Skin of body (tissue), 2 donors: ENCODE measurements around the gene CHSY1. TPM values are rescaled to one million over a fixed set of nuclear protein-coding genes. Genes with fewer than 3 reads are reported as not detected.
"Not testable (repeated sequence)": the region's sequence is repeated elsewhere in the genome, so short reads cannot be mapped to it uniquely, and the experiment has no call there.

Experiments used
- DNase-seq: peaks from one replicate; lab custom pipeline; 2025; lab: John Stamatoyannopoulos, UW
- total RNA-seq: library from RNA; depleted of rRNA; stranded (reverse); fragments of >200 nt; gene quantifications from one replicate; pipeline ENCODE4 v1.2.3, GENCODE V29; 2014

Gene CHSY1
- total RNA-seq, 1 donor from 2014 or later, result 36.9 TPM

- no peak for DNase-seq
These were observed 6.8 kb downstream of the CHSY1 start for GRCh38 chr15:101244889-101245668.

- DNase-seq, result peak; percentile 19
These were observed 7.6 kb downstream of the CHSY1 start for GRCh38 chr15:101244036-101244781.

GRCh38 chr15:101243420-101243819 is 8.4 kb downstream of the CHSY1 start:
- no peak for DNase-seq

GRCh38 chr15:101242999-101243336 is 8.9 kb downstream of the CHSY1 start:
- DNase-seq, result no peak

- DNase-seq, result no peak
These were observed 9.5 kb downstream of the CHSY1 start for GRCh38 chr15:101242160-101242998.

- DNase-seq, result no peak
These were observed 11.5 kb downstream of the CHSY1 start for GRCh38 chr15:101240358-101240757.

- DNase-seq, result no peak
These were observed 12.1 kb downstream of the CHSY1 start for GRCh38 chr15:101239724-101240136.

- no peak for DNase-seq
These were observed 14.6 kb downstream of the CHSY1 start for GRCh38 chr15:101237251-101237650.

GRCh38 chr15:101233651-101234280 is 18.1 kb downstream of the CHSY1 start:
- DNase-seq, result no peak

GRCh38 chr15:101232677-101233076 is 19.2 kb downstream of the CHSY1 start:
- DNase-seq, result no peak

- DNase-seq, result no peak
These were observed 23.5 kb downstream of the CHSY1 start for GRCh38 chr15:101228313-101228712.

GRCh38 chr15:101225658-101226057 is 26.2 kb downstream of the CHSY1 start:
- no peak for DNase-seq

GRCh38 chr15:101221902-101222301 is 29.9 kb downstream of the CHSY1 start:
- DNase-seq, result no peak

GRCh38 chr15:101220060-101220459 is 31.8 kb downstream of the CHSY1 start:
- DNase-seq, result no peak

- no peak for DNase-seq
These were observed 32.4 kb downstream of the CHSY1 start for GRCh38 chr15:101219441-101219840.

GRCh38 chr15:101217446-101217845 is 34.4 kb downstream of the CHSY1 start:
- no peak for DNase-seq

GRCh38 chr15:101216100-101216499 is 35.7 kb downstream of the CHSY1 start:
- no peak for DNase-seq

GRCh38 chr15:101215681-101216080 is 36.2 kb downstream of the CHSY1 start:
- DNase-seq, result no peak

GRCh38 chr15:101214435-101215097 is 37.3 kb downstream of the CHSY1 start:
- not testable (repeated sequence) for DNase-seq

- DNase-seq, result no peak
These were observed 38.3 kb downstream of the CHSY1 start for GRCh38 chr15:101213570-101213969.

GRCh38 chr15:101213147-101213546 is 38.7 kb downstream of the CHSY1 start:
- no peak for DNase-seq
